Small intestine (tissue), 7 donors: ENCODE measurements around the gene MS4A4A. TPM values are rescaled to one million over a fixed set of nuclear protein-coding genes. Genes with fewer than 3 reads are reported as not detected.

Experiments
- DNase-seq, 2 donors: peaks; one replicate each; pipeline versions ENCODE4 v3.0.0 to v3.0.0-alpha.2; 2013
- FAIRE-seq: peaks from 2 replicates; lab custom pipeline; 2012; peaks lifted over from hg19 to GRCh38; lab: Jason Lieb, UNC
- H3K27ac ChIP-seq, 3 donors: one replicate each; pipeline ENCODE4 v1.5.1; 2013; ENCODE audit warnings: low read length in 2 of 3, mild to moderate bottlenecking in 2 of 3, control low read depth in 1 of 3, inconsistent platforms in 1 of 3, low read depth in 1 of 3, moderate library complexity in 1 of 3
- H3K27me3 ChIP-seq, 3 donors: one replicate each; pipeline ENCODE4 v1.6.1; 2013; ENCODE audit warnings: low read length in 3 of 3, inconsistent platforms in 1 of 3; ENCODE audit not compliant: control insufficient read depth in 3 of 3, insufficient read depth in 3 of 3
- H3K36me3 ChIP-seq, 3 donors: one replicate each; pipeline ENCODE4 v1.6.1; 2013; ENCODE audit warnings: low read length in 3 of 3, inconsistent platforms in 1 of 3, low read depth in 1 of 3, mild to moderate bottlenecking in 1 of 3, moderate library complexity in 1 of 3; ENCODE audit not compliant: control insufficient read depth in 3 of 3, insufficient read depth in 2 of 3
- H3K4me1 ChIP-seq, 3 donors: one replicate each; pipeline ENCODE4 v1.6.1; 2013; ENCODE audit warnings: low read length in 2 of 3, inconsistent platforms in 1 of 3, low read depth in 1 of 3, mild to moderate bottlenecking in 1 of 3, moderate library complexity in 1 of 3; ENCODE audit not compliant: control insufficient read depth in 3 of 3, insufficient read depth in 2 of 3
- H3K4me3 ChIP-seq, 3 donors: one replicate each; pipeline ENCODE4 v1.5.1; 2013; ENCODE audit warnings: low read length in 3 of 3, control low read depth in 1 of 3, inconsistent platforms in 1 of 3, low read depth in 1 of 3, mild to moderate bottlenecking in 1 of 3, moderate library complexity in 1 of 3
- H3K9me3 ChIP-seq, 2 donors: one replicate each; pipeline ENCODE4 v1.6.1; 2013; ENCODE audit warnings: low read depth in 1 of 2, low read length in 1 of 2; ENCODE audit not compliant: control insufficient read depth in 2 of 2, insufficient read depth in 1 of 2
- WGBS, 3 donors: extraction: QIAGEN DNeasy Blood & Tissue Kit; methylation state at CpG; one replicate each; pipeline ENCODE4 v1.1.7; 2013; 5-methylcytosine and 5-hydroxymethylcytosine counted together
- polyA plus RNA-seq, 4 donors: library from polyadenylated mRNA; stranded (reverse) in 3 of 4; unstranded in 1 of 4; fragments of 200-250 nt in 3 of 4; fragments of 120-200 nt in 1 of 4; gene quantifications; one replicate each; pipeline versions ENCODE4 v1.2.1 to v1.2.3, GENCODE V29; 2013
- donor health status: healthy with polysubstance abuse.
- donor health status: control.
- donor health status: control.
- donor health status: Bipolar disorder and iron deficiency.
- donor health status: healthy.

The MS4A4A gene
- polyA plus RNA-seq, 4 donors = 1.6 to 28.3 (median 6.2) TPM

DNA sequence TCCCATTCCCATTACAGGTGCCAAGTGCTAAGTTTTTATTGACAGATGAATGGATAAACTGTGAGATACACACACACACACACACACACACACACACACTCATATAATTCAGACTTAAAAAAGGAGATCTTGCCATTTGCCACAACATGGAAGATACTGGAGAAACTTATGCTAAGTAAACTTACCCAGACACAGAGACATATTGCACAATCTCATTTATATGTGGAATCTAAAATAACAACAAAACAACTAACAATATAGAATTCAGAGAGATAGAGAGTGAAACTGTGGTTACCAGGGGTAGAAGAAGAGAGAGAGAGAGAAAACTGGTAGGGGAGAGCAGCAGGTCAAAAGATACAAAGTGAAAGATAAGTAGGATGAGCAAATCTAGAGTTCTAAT lies 48.0 kb downstream of the MS4A4A start:
- no peak for FAIRE-seq

DNA sequence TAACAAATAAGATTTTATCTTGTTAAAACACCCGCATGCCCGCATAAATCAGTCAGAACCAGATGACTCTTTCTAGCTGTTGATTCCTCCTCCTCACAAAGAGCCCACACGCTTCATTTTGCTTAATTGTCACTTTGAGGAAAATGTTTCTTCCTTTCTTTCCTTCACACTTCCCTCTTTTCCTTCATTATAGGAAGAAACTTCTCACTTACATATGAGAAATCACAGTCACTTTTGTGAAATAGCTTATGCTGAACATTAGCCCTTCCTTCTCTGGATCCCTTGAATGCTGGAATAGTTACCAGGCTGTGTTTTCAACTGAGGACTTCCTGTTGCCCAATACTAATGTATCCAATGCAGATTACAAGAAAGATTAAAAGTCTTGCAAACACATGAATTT lies 52.4 kb downstream of the MS4A4A start:
- Histone ChIP-seq H3K27ac (no peak overlapping the region), H3K4me3 (no peak overlapping the region), H3K27me3 (no peaks in the 10 kb centered on the region), H3K9me3 (peaks cover 0 to 2% of the 10 kb centered on the region in 2 donors), H3K36me3 (no peaks in the 10 kb centered on the region), H3K4me1 (no peaks in the 10 kb centered on the region)
- DNase-seq = no peak
- 1 to 65% (median 38%) methylated on average over 3 of the region's 3 CpGs for WGBS, 3 donors
- FAIRE-seq = no peak

More for the DNA sequence above, 48.0 kb downstream of the MS4A4A start:
- Histone ChIP-seq H3K27me3 (no peaks in the 10 kb centered on the region), H3K9me3 (peaks cover 0 to 3% of the 10 kb centered on the region in 2 donors), H3K4me3 (no peak overlapping the region), H3K4me1 (no peaks in the 10 kb centered on the region), H3K27ac (no peak overlapping the region), H3K36me3 (no peaks in the 10 kb centered on the region)
- no peak for DNase-seq

- FAIRE-seq (no peak), DNase-seq (peak; percentile 72 to 73)
- no peak overlapping the region for H3K27ac ChIP-seq
- H3K9me3 ChIP-seq = peaks cover 0 to 2% of the 10 kb centered on the region in 2 donors
- no peaks in the 10 kb centered on the region for H3K4me1 ChIP-seq
- WGBS, 3 donors = 10 to 19% (median 12%) methylated on average over 2 of the region's 2 CpGs
- no peaks in the 10 kb centered on the region for H3K27me3 ChIP-seq
- H3K4me3 ChIP-seq = no peak overlapping the region
- no peaks in the 10 kb centered on the region for H3K36me3 ChIP-seq
Observed at GRCh38 chr11:60334005-60334620, 53.6 kb downstream of the MS4A4A start.

DNA sequence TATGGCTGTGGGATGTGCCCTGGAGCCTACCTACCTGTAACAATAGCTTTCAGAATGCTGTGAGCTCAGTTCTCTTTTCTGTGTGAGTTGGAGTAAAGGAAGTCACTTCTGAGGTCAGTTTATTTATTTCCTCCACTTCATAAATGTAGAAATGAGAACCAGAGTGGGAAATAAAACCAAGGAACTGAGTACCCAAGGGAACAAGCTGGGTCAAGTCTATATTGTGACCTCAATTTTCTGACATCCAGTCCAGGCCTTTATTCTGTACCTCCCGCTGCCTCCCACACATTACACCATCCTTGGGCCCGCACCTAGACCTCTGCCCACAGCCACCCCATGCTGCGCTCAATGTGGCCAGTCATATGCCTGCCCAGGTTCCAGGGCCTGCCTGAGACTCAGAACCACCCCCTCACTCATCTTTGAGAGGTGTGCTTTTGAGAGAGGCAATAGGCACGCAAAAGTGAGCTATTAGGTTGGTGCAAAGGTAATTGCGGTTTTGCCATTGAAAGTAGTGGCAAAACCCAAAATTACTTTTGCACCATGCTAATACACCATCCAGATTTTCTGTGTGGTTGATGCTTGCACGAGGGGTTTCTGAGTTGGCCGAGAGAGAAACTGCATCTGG lies 56.4 kb downstream of the MS4A4A start:
- WGBS, 3 donors = 86 to 92% (median 89%) methylated on average over 7 of the region's 7 CpGs
- no peak overlapping the region for H3K27ac ChIP-seq
- H3K36me3 ChIP-seq = no peaks in the 10 kb centered on the region
- no peaks in the 10 kb centered on the region for H3K4me1 ChIP-seq
- H3K27me3 ChIP-seq = no peaks in the 10 kb centered on the region
- DNase-seq = no peak
- H3K9me3 ChIP-seq = peaks cover 0 to 2% of the 10 kb centered on the region in 2 donors
- no peak for FAIRE-seq
- H3K4me3 ChIP-seq = no peak overlapping the region

GRCh38 chr11:60338053-60338452 lies 57.6 kb downstream of the MS4A4A start:
- no peak overlapping the region for H3K27ac ChIP-seq
- no peak for DNase-seq
- H3K9me3 ChIP-seq = peaks cover 0 to 2% of the 10 kb centered on the region in 2 donors
- 46 to 57% (median 52%) methylated on average over 2 of the region's 2 CpGs for WGBS, 3 donors
- no peaks in the 10 kb centered on the region for H3K4me1 ChIP-seq
- H3K36me3 ChIP-seq = no peaks in the 10 kb centered on the region
- no peak overlapping the region for H3K4me3 ChIP-seq
- FAIRE-seq = no peak
- H3K27me3 ChIP-seq = no peaks in the 10 kb centered on the region

DNA sequence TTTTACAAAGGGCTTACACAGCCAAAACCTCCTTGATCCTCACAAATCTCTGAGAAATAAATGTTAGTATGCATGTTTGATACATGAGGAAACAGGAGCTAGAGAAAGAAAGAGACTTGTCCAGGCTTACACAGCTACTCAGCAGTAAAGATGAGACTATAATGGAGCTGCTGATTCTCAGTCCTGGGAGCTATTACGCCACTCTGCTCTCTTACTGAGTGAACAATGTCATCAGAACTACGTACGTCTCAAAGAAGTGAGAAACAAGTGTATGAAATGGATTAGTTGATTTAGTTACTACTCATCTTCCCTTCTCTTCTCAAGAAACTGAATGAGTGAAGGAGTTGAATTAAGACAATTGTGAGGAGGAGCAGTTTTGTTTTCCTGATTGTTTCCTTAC lies 58.9 kb downstream of the MS4A4A start:
- FAIRE-seq (no peak), DNase-seq (no peak)
- Histone ChIP-seq H3K36me3 (no peaks in the 10 kb centered on the region), H3K27me3 (no peaks in the 10 kb centered on the region), H3K4me3 (no peak overlapping the region), H3K9me3 (no peaks in the 10 kb centered on the region), H3K27ac (no peak overlapping the region), H3K4me1 (no peaks in the 10 kb centered on the region)
- WGBS, 3 donors = 52 to 61% (median 60%) methylated on average over 3 of the region's 3 CpGs

GRCh38 chr11:60343094-60343704 lies 62.7 kb downstream of the MS4A4A start:
- no peak for FAIRE-seq

DNA sequence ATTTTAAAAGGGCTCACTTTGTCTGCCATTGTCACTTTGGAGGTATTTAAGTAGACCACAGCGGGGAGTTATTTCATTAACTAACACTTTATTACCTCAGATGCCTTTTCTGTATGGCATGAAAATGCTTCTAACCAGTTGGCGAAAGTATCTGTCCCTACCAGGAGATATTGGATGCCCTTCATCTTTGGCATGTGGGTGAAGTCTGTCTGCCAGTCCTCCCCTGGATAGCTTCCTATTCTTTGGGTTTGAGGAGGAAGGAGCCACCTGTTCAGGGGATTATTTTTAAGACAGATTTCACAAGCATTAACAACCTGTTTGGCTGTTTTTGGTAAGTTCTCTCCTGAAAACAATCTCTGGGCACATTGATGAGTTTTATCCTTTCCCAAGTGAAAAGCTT lies 63.7 kb downstream of the MS4A4A start:
- FAIRE-seq = no peak
- DNase-seq = no peak
- H3K4me1 ChIP-seq = peaks cover 0 to 14% (median 2%) of the 10 kb centered on the region in 3 donors
- peaks cover 0 to under 1% of the 10 kb centered on the region in 2 donors for H3K9me3 ChIP-seq
- no peak overlapping the region for H3K4me3 ChIP-seq
- H3K27me3 ChIP-seq = no peaks in the 10 kb centered on the region
- no peak overlapping the region for H3K27ac ChIP-seq
- no peaks in the 10 kb centered on the region for H3K36me3 ChIP-seq
- 92 to 98% (median 94%) methylated on average over 2 of the region's 2 CpGs for WGBS, 3 donors

More at GRCh38 chr11:60343094-60343704, 62.7 kb downstream of the MS4A4A start:
- H3K27ac ChIP-seq = no peak overlapping the region
- H3K36me3 ChIP-seq = no peaks in the 10 kb centered on the region
- peak in 1 of 2 donors; percentile 27 for DNase-seq
- H3K9me3 ChIP-seq = no peaks in the 10 kb centered on the region
- H3K27me3 ChIP-seq = no peaks in the 10 kb centered on the region
- H3K4me3 ChIP-seq = no peak overlapping the region
- H3K4me1 ChIP-seq = peaks cover 0 to 11% (median 0%) of the 10 kb centered on the region in 3 donors
- WGBS, 3 donors = 70 to 71% (median 70%) methylated on average over 10 of the region's 10 CpGs
